ENCODE data around the gene ASTN1. TPM values are rescaled to one million over a fixed set of nuclear protein-coding genes. Genes with fewer than 3 reads are reported as not detected.

The ASTN1 gene
- total RNA-seq, 2 experiments from 2014 or later: not detected

DNA sequence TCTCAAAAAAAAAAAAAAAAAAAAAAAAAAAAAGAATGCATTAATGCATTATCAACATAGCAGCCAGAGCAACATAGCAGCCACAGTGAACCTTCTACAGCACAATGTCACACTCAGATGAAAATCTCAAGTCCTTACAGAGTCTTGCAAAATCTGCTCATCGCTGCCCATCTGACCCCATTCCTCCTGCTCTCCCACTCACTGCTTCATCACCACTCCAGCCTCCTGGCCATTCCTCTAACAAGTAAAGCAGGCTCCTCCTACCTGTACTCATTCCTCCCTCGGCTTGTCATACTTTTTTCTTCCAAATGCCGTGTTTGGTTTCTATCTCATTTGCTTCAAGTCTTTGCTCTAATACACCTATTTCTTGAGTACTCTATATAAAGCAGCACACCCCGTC, 35.8 kb upstream of the ASTN1 start:
- intact Hi-C loops (cut with micrococcal nuclease; ENCODE audit: unreplicated experiment): no loop called here

DNA sequence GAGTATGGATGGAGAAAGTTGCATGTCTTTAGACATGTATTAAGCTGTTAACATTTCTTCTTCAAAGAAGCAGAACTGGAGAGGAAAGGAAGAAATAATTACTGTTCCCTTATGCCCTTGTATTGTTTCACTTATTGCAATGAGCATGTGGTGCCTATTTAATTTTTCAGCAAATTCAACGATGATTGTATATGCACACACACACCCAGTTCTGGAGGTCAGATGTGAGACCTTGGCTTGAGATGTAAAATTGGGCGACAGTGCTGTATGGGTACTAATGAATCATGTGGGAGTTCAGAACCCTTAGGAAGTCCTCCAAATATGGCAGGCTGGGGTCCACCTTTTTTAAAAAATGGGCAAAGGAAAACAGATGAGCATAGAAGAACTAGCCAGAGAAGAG, 33.7 kb upstream of the ASTN1 start:
- H3K4me1 ChIP-seq (ENCODE audit: insufficient read depth, low read length, poor library complexity, severe bottlenecking): no peaks in the 10 kb centered on the region
- H3K9me2 ChIP-seq (ENCODE audit: insufficient read depth, low read length): no peaks in the 10 kb centered on the region
- POLR2A ChIA-PET: no interaction called here
- no peaks in the 10 kb centered on the region for H3K79me2 ChIP-seq (ENCODE audit: insufficient read depth, low read depth, low read length)
- H3K4me2 ChIP-seq (ENCODE audit: low read length): no peak overlapping the region
- BruUV-seq (replicated peaks): no TSS peak
- no peak overlapping the region for H2AFZ ChIP-seq (ENCODE audit: low read length)
- TF ChIP-seq, protein P1, sequence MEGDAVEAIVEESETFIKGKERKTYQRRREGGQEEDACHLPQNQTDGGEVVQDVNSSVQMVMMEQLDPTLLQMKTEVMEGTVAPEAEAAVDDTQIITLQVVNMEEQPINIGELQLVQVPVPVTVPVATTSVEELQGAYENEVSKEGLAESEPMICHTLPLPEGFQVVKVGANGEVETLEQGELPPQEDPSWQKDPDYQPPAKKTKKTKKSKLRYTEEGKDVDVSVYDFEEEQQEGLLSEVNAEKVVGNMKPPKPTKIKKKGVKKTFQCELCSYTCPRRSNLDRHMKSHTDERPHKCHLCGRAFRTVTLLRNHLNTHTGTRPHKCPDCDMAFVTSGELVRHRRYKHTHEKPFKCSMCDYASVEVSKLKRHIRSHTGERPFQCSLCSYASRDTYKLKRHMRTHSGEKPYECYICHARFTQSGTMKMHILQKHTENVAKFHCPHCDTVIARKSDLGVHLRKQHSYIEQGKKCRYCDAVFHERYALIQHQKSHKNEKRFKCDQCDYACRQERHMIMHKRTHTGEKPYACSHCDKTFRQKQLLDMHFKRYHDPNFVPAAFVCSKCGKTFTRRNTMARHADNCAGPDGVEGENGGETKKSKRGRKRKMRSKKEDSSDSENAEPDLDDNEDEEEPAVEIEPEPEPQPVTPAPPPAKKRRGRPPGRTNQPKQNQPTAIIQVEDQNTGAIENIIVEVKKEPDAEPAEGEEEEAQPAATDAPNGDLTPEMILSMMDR (conservative IDR thresholded peaks at IDR 0.05; ENCODE audit: low read length): no peak
- no peak for TF ChIP-seq EZH2phosphoT487 (IDR thresholded peaks at IDR 0.05; ENCODE audit: borderline replicate concordance, low read depth, low read length)
- H3K9me3 ChIP-seq (ENCODE audit: low read length): no peaks in the 10 kb centered on the region
- H3K4me3 ChIP-seq (ENCODE audit: low read depth, low read length, poor library complexity, severe bottlenecking): no peak overlapping the region
- intact Hi-C loops (cut with micrococcal nuclease; ENCODE audit: unreplicated experiment): no loop called here
- CTCF ChIA-PET (ENCODE audit: unreplicated experiment): no interaction called here
- no peak for DNase-seq (ENCODE audit: low spot score)
- H4K20me1 ChIP-seq (ENCODE audit: insufficient read depth, low read length): no peaks in the 10 kb centered on the region
- H3K36me3 ChIP-seq (ENCODE audit: insufficient read depth, low read length): no peaks in the 10 kb centered on the region
- H3K27ac ChIP-seq (ENCODE audit: low read depth, low read length, poor library complexity, severe bottlenecking): no peak overlapping the region

More for the DNA sequence above, 35.8 kb upstream of the ASTN1 start:
- Histone ChIP-seq H3K27ac (ENCODE audit: low read depth, low read length, poor library complexity, severe bottlenecking) (no peak overlapping the region), H3K4me2 (ENCODE audit: low read length) (no peak overlapping the region), H4K20me1 (ENCODE audit: insufficient read depth, low read length) (no peaks in the 10 kb centered on the region), H3K9me3 (ENCODE audit: low read length) (no peaks in the 10 kb centered on the region), H3K79me2 (ENCODE audit: insufficient read depth, low read depth, low read length) (no peaks in the 10 kb centered on the region), H3K4me3 (ENCODE audit: low read depth, low read length, poor library complexity, severe bottlenecking) (no peak overlapping the region), H3K36me3 (ENCODE audit: insufficient read depth, low read length) (no peaks in the 10 kb centered on the region), H2AFZ (ENCODE audit: low read length) (no peak overlapping the region), H3K9me2 (ENCODE audit: insufficient read depth, low read length) (no peaks in the 10 kb centered on the region), H3K4me1 (ENCODE audit: insufficient read depth, low read length, poor library complexity, severe bottlenecking) (no peaks in the 10 kb centered on the region)
- ChIA-PET CTCF (ENCODE audit: unreplicated experiment) (no interaction called here), POLR2A (no interaction called here)
- no peak for DNase-seq (ENCODE audit: low spot score)
- TF ChIP-seq, protein P1 (conservative IDR thresholded peaks at IDR 0.05; ENCODE audit: low read length): no peak
- TF ChIP-seq EZH2phosphoT487 (IDR thresholded peaks at IDR 0.05; ENCODE audit: borderline replicate concordance, low read depth, low read length): no peak
- no TSS peak for BruUV-seq (replicated peaks)

DNA sequence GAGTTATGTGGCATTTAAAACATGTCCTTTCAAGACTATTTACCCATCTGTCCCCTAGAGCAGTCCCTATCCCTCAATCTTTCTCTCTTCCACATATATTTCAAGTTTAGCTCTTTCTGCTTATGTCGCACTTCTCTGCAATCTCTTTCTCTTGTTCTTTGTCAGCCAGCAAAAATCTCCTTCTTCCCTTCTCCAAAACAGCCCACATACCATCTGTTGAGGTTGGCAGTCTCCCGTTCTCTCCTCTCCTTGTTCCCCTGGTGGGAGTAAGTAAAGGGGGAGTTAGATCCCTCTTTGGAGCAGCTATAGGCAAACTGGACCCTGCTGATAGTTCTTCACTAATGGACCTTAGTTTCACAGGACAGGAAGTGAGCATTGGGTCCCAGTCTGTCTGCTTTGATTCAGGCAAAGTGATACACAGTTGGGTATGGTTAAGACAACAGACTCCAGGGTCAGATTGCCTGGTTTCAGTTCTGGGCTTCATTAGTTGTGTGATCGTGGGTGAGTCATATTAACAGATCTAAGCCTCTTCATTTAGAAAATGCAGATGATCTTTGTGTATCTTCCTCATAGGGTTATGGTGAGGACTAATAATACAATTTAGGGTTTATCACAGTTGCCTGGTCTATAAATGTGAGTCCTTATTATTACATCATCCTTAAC, 25.9 kb upstream of the ASTN1 start:
- H3K9me2 ChIP-seq (ENCODE audit: insufficient read depth, low read length): no peaks in the 10 kb centered on the region
- no peak overlapping the region for H2AFZ ChIP-seq (ENCODE audit: low read length)
- H4K20me1 ChIP-seq (ENCODE audit: insufficient read depth, low read length): no peaks in the 10 kb centered on the region
- no peaks in the 10 kb centered on the region for H3K4me1 ChIP-seq (ENCODE audit: insufficient read depth, low read length, poor library complexity, severe bottlenecking)
- H3K27ac ChIP-seq (ENCODE audit: low read depth, low read length, poor library complexity, severe bottlenecking): no peak overlapping the region
- ChIA-PET POLR2A (no interaction called here), CTCF (ENCODE audit: unreplicated experiment) (no interaction called here)
- intact Hi-C loops (cut with micrococcal nuclease; ENCODE audit: unreplicated experiment): no loop called here
- no peak overlapping the region for H3K4me3 ChIP-seq (ENCODE audit: low read depth, low read length, poor library complexity, severe bottlenecking)
- H3K36me3 ChIP-seq (ENCODE audit: insufficient read depth, low read length): no peaks in the 10 kb centered on the region
- no peaks in the 10 kb centered on the region for H3K9me3 ChIP-seq (ENCODE audit: low read length)
- no peaks in the 10 kb centered on the region for H3K79me2 ChIP-seq (ENCODE audit: insufficient read depth, low read depth, low read length)
- no peak overlapping the region for H3K4me2 ChIP-seq (ENCODE audit: low read length)
- no peak for DNase-seq (ENCODE audit: low spot score)
- TF ChIP-seq EZH2phosphoT487 (IDR thresholded peaks at IDR 0.05; ENCODE audit: borderline replicate concordance, low read depth, low read length): no peak
- TF ChIP-seq, protein P1 (conservative IDR thresholded peaks at IDR 0.05; ENCODE audit: low read length): no peak
- BruUV-seq (replicated peaks): no TSS peak

Data from OCI-LY7 (cell line).